Measurements from ENCODE around the gene ERAP2.

The ERAP2 gene

GRCh38 chr5:96934708-96935558 lies 58.6 kb downstream of the ERAP2 start:
- peak; percentile 89 to 94 for DNase-seq

DNA sequence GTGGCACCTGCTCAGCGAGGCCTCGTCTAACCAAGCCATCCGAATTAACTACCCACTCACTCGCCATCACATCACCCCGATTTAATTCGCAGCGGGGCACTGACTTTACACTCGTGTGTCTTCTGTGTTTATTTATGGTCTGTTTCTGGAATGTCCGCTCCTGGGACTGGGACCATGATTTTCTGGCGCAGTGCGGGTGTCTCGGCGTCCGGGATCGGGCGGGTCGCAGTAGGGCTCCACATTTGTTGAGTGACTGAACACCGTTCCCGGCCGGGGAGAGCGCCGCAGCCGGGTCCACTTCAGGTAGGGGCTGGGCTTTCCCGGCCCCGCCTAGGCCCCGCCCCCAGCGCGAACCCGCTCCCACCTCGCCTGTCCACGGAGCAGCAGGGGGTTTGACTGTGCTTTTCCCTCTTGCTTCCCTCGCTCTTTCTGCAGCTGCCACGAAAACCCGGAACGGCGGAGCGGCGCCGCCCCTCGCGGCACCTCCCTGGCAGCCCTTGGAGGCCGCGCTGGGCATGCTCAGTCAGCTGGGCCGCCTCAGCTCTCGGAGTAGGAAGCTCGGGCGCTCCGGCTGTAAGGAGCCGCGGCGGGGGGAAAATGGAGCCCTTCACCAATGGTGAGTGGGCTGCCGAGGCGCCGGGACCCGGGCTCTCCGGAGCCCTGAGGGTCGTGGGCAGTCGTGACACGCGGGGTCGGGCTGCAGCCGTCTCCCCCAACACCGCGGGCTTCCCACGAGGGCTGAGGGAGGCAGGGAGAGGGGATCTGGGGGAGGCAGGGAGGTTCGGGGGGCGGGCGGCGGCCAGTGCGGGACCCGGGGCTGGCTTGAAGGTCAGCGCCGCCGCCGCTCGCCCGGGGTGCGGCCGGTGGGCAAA lies 59.5 kb downstream of the ERAP2 start, which contains the start of gene LNPEP:
LNPEP (plus strand) TSS at position 522 of the 872 bp plus-strand sequence; CDS start at position 598, 76 bp downstream.
- peak; percentile 90 to 95 for DNase-seq

DNA sequence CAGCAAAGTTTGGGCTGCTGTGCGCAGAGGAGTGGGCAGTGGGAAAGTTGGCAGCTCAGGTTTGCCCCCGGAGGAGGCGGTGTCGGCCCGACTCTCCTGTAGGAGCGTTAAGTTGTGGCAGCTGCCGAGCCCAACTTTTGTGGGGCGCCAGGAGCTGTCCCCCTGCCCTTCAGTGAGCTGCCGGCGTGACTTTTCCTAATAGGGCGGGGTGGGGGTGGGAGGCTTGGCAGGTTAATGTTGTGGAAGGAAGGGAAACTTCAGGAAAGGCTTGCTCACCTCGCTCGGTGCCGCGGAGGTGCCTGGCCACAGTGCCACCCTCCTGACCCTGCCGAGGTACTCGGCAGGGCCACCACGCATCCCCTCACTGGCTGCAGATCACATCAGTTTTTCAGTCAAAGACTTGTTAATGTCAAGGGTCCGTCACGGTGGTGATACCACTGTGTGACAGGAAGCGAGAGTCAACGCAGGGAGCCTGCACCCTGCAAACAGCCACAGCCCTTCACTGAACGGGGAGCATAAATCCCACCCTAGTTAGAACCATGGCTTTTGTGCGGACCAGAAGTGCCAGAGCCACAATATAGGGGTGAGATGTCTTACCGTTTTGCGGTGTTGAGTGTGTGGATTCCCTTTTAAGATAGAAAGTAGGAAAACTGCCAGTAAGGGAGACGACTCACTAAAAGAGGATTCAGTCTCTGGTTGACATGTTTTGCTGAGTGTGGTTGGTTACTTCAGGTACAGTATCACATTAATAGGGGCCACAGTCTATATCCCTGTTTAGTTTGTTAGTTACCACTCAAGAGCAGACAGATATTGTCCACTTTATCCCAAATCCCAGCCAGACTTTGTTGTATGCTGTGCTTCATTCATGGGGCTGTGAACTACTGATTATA lies 60.4 kb downstream of the ERAP2 start:
- peak in 1 of 2 experiments; percentile 18 for DNase-seq

DNA sequence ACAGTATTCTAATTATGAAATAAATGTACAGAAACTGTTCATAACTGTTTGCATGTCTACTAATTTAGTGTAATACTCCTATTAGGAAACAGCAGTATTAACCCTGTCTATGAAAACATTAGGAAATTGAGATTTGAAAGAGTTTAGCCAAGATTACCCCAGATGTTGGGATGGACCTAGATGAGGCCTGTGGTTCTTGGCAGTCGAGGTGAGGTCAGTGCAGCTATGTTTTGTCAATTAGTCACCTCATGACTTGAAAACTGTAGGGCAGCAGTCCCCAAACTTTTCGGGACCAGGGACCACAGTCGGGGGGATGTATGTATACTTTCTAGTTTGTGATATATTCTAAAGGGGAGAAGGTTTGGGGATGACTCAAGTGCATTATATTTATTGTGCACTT lies 64.3 kb downstream of the ERAP2 start:
- DNase-seq, result no peak

DNA sequence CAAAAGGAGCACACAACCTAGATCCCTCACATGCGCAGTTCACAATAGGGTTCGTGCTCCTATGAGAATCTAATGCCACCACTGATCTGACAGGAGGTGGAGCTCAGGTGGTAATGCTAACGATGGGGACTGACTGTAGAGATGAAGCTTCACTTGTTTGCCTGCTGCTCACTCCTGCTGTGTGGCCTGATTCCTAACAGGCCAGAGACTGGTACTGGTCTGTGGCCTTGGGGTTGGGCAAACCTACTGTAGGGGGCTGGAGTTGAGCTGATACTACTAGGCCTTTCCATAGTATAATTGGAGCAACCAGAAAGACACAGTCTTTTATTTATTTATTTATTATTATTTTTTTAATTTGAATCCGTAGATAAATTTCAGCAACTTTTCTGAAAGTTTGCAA lies 64.8 kb downstream of the ERAP2 start:
- no peak for DNase-seq

DNA sequence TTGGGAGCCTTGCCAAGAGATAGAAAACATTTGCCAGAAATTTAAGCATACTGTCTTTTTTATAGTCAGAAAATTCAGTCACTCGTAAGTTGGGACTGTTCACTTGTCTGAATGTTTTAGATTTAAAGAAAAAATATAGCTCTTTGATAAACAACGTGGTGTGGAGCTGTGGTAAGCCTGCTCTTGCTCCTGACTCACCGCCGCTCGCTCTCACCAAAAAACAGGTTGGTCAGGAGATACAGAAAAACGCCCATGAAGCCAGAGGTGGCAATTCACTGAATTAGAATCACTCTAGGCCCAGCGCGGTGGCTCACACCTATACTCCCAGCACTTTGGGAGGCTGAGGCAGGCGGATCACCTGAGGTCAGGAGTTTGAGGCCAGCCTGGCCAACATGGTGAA lies 65.8 kb downstream of the ERAP2 start:
- DNase-seq, result no peak

GRCh38 chr5:96942911-96943310 lies 66.6 kb downstream of the ERAP2 start:
- DNase-seq, result no peak

- DNase-seq, result no peak
Observed at GRCh38 chr5:96943799-96944198, 67.5 kb downstream of the ERAP2 start.

- DNase-seq, result no peak
Observed at GRCh38 chr5:96945144-96945897, 69.0 kb downstream of the ERAP2 start.

- DNase-seq, result no peak
Observed at GRCh38 chr5:96946381-96946780, 70.1 kb downstream of the ERAP2 start.

DNA sequence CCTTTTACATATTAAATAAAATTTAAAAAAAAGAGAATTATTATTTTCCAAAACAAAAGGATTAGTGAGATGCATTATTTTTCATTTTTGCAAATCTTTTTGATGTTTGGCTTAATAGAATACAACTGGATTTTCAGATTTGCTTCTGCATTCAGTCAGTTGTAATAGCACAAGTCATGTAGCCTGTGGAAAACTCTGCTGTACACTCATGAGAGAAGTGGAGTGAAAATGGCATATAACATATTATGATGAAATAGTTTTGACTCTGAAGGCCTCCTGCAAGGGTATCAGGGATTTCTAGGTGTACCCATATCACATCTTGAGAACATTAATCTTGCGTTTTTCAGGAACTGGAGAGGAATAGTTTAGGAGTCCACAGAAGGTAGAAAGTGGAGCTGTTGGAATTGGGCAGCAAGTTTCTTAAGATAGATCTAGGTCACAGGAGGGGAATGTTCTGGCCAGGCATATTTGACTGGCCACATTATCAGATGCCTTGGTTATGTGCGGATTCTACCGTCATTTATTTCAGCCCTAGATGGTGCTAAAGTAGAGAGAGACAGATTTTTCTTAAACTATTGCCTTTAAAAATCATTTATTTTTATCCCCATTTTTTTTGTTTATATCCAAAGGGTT lies 75.9 kb downstream of the ERAP2 start:
- no peak for DNase-seq

DNA sequence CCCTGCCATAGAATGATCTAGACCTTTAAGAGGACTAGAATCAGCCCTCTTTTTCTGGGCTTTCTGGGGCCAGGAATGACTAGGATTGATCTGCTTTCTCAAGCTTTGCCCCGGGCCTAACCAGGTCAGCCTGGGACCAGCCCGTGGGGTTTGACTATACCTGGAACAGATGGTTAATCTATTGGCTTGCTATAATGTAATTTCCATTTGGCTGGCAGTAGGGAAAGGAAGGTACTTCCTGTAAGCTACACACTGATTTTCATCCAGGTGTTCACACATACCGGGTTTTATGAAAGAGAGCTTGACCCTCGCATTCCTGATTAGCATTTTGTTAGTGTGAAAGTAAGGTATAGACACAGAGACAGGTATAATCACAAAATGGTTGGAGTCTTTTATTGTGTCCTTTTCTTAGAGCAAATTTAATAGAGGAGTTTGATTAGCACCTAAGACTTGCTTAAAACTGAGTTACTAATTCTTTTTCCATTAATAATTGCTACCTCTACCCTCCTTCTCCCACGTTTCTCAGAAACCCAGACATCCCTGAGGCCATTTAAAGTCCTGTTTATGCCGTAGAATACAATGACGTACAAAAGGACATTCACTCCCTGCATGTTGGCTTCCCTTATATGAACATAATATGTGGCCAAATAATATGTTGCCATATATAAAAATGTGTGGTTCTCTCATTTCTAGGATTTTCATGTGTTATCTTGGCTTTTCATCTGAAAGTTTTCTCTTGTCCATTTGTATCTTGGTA lies 76.9 kb downstream of the ERAP2 start:
- no peak for DNase-seq

DNA sequence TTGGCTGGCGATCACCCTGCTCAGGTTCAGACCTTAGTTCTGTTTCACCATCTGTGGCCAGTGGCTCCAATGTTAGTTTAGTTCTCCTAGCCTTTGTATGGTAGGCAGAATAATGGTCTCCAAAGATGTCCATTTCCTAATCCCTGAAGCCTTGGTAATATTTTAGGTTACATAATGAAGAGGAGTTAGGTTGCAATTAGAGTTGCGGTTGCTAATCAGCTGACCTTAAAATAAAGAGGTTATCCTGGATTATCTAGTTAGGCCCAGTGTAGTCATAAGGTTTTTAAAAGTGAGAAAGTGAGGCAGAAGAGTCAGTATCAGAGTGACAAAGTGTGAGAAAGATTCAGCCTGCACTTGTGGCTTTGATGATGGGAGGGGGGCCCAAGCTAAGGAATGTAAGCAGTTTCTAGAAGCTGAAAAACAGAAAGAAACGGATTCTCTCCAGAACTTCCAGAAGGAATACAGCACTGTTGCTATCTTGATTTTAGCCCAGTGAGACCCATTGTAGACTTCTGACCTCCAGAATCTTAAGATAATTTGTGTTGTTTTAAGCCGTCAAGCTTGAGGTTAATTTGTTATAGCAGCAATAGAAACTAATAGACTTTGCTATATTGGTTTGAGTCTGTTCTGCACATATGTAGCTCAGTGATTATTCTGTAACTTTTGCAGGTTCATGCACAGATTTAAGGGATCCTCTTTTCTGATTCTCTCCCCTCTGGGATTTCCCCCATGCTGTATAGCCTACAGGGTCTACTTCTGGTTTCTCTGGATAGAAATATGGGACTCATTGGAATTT lies 81.2 kb downstream of the ERAP2 start:
- no peak for DNase-seq

DNA sequence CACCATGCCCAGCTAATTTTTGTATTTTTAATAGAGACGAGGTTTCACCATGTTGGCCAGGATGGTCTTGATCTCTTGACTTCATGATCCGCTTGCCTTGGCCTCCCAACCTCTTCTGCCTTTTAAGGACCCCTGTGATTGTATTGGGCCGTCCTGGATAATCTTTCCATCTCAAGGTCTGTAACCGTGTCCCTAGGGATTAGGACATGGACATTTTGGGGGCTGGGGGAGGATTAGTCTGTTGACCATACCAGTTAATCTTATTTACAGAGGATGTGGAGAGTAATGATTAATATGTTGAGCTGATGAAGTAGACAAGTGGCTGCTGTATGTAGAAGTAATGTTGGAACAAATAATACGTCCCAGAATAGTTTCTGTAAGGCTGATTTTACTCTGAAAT lies 82.7 kb downstream of the ERAP2 start:
- DNase-seq, result no peak

- peak; percentile 56 to 68 for DNase-seq
Observed at GRCh38 chr5:96961053-96961452, 84.8 kb downstream of the ERAP2 start.

- DNase-seq, result peak in 1 of 2 experiments; percentile 22
Observed at GRCh38 chr5:96962540-96962991, 86.3 kb downstream of the ERAP2 start.

DNA sequence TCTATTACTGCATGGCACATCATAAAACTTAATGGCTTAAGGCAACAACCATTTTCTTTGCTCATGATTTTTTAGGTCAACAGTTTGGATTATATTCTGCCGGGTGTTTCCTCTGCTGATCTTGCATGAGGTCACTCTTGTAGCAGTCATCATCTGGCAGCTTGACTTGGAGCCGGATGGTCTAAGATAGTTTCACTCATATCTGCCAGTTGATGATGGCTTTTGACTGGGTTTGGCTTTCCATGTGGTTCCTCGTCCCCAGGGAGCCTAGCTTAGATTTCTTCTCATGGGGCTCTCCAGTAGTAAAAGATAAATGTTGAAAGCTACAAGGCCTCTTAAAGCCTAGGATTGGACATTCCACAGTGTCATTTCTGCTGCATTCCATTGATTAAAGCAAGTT lies 87.0 kb downstream of the ERAP2 start:
- DNase-seq, result no peak

- DNase-seq, result no peak
Observed at GRCh38 chr5:96966801-96967200, 90.5 kb downstream of the ERAP2 start.

- DNase-seq, result no peak
Observed at GRCh38 chr5:96967400-96967799, 91.1 kb downstream of the ERAP2 start.

- DNase-seq, result no peak
Observed at GRCh38 chr5:96968074-96968473, 91.8 kb downstream of the ERAP2 start.

Data from AML-193 (cell line).